HCEC 1CT (cell line): ENCODE results near the gene ZNF213.
"Not testable (repeated sequence)": the region's sequence is repeated elsewhere in the genome, so short reads cannot be mapped to it uniquely, and the experiment has no call there.

Experiments
- DNase-seq: peaks from one replicate; pipeline ENCODE4 v3.0.0-alpha.2; 2017

Gene ZNF213

DNA sequence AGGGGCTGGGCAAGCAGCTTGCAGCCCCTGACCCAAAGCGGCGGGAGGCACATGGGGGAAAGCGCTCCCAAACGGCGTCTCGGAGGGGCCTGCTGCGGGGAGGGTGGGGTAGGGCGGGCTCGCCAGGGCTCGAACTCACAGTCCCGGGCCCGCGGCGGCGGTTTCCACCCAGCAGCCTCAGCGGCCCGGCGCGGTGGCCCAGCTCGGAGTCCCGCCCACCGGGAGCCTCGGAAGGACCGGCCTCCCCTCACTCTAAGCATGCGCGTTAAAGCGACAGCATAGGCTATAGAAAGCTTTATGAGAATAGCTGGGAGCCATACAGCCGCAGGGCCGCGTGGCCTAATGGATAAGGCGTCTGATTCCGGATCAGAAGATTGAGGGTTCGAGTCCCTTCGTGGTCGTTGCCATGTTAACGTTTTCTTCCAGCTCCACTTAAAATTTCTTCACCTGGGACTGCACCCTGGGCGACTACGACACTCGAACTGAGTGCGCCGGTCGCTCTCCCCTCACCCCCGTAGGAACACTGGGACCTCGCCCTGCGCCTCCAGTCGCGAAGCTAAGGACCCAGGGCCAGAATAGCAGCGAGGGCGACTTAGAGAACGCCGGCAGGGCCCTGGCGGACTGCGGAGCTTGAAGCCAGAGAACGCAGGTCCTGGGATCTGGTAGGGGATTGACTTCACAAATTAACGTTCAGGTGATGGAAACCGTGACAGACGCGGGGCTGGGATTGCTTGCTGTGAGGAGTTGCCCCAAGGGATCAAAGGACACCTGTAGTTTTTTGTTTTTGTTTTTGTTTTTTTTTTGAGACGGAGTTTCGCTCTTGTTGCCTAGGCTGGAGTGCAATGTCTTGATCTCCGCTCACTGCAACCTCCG, 15.8 kb downstream of the ZNF213 start:
- DNase-seq = peak; percentile 91

- no peak for DNase-seq
Observed at GRCh38 chr16:3152027-3152276, 17.1 kb downstream of the ZNF213 start.

DNA sequence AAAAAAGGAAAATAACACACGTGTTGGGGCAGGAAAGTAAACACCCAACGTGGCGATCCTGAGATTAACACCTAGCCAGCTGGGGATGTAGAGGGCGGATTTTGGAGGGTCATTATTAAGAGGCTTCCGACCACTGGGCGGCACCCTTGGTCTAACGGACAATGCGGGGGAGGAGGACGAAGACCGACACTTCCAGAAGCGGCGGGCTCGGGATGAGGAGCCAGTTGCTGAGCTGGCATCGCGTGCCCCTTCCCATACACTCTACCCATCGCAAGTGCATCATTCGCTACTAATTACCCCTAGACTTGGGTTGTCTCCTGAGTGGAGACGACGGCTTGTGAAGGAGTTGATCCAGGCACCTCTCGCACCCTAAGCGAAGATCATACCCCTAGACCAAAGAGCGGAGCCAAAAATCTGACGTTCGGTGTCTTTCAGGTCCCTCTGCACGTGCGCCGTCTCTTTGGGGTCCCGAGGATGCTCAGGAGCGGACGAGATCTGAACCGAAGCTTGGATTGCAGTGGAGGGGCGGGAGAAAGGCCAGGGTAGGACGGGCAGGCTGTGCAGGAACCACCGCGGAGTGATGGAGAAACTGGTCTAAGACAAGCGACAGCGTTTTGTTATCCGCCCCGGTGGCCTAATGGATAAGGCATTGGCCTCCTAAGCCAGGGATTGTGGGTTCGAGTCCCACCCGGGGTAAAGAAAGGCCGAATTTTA, 17.6 kb downstream of the ZNF213 start:
- peak; percentile 83 for DNase-seq

DNA sequence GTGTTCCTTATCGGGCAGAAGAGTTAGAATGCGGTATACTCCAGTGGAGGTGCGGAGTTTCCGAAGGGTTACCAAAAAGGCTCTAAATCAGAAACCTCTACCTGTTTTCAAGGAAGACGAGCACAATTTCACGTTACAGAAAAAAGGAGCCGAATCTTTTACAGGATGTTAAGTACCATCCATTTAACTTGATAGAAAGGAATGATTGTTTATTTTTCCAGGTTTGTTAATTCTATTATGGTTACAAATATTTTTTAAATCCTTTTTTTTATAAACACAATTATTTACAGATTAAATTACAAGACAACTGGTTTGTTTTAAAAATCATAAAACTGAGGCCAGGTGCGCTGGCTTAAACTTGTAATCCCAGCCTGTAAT, 18.2 kb downstream of the ZNF213 start:
- DNase-seq = no peak

DNA sequence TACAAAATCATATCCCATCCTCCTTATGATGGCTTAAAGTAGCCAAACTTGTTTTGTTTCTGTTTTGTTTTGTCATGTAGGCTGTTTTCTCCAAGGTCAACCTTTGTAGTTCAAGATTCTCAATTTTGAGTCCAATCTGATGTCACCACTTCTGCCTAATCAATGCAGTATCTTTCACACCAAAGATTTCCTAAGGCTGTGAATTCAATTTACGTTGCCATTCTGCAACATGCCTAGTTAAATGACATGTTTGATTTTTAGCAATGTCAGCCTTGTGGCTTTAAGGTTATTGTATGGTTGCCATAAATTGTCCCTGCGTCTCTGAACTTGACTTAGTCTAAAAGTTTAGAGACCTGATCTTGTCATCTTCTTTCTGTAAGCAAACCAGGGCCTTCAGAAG, 20.4 kb downstream of the ZNF213 start:
- DNase-seq = no peak

- DNase-seq = no peak
Observed at GRCh38 chr16:3155972-3156371, 21.1 kb downstream of the ZNF213 start.

DNA sequence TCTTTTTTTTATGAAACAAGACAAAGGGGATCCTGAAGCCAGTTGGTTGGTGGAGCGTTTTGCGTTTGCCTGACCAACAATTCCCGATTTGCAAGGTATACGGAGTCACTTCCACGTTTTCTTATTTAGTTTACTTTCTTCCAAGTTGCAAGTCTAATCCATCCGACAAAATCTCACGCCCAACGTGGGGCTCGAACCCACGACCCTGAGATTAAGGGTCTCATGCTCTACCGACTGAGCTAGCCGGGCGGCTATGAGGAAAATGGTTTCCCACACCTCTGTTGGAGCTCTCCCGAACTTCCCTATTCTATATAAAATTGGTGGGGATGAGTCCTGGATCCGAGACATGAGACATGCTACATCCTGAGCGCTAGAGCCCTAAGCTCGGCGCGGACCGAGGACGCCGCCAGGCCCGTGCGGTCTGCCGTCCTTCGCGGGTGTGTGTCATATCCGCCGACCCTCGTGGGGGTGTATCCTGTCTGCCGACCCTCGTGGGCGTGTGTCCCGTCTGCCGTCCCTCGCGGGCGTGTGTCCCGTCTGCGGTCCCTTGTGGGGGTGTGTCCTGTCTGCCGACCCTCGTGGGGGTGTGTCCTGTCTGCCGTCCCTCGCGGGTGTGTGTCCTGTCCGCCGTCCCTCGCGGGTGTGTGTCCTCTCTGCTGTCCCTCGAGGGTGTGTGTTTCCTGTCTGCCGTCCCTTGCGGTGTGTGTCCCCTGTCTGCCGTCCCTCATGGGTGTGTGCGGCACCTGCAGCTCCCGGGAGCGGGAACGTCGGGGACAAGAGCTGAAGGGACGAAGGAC, 22.6 kb downstream of the ZNF213 start:
- peak; percentile 93 for DNase-seq

DNA sequence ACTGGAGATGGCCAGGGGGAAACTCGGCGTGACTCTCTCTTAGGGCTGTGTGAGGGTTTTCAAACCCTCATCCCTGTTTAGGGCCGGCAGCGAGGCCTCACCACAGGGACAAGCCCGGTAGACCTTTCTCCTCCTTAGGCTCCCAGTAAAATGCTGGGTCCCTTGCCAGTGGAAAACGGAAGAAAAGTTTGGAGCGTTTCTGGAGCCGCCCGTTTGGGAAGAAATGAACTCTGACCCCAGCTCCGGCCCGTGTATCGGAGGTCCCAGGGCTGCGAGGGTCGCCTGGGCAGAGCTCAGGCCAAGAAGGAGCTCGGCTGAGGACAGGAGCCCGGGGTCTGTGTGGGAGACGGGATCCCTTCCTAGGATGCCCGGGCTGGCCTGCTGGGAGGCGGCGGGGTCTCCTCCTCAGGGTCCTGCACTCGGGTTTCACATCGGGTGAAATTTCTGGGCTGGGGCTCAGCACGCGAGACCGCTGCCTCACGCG, 23.2 kb downstream of the ZNF213 start:
- DNase-seq = no peak

DNA sequence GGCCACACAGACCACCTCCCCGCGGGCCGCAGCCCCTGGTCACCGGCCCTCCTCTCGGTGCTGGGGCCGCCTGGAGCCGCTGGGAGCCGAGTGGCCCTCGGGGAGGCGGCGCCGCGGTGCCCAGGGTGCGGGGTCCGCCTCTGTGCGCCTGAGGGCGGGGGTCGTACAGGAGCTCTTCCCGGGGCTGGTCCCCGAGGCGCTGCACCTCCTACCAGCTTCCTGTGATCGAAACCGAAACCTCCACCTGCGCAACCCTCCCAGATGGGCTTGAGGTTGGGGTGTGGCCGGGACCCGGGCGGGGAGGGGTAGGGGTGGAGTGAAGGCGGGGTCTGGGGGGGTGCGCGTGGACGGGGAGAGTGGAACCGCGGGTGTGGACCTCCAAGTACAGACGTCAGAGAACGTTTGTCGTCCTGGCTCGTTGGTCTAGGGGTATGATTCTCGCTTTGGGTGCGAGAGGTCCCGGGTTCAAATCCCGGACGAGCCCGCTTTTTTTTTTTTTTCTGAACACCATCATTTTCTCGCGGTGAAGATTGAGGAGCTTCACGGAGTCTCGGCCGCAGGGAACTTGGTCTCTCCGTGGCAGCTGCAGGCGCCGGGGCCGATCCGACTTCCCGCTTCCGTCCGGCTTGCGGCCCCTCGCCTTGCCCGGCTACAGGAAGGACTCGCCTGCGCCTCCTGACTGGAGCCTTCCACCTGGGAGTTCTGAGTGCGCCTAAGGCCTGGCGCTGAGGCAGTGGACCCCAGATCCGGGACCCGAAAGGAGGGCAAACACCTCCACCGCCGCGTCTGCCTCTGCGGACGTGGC, 23.9 kb downstream of the ZNF213 start:
- peak; percentile 85 for DNase-seq

- no peak for DNase-seq
Observed at GRCh38 chr16:3161235-3162018, 26.6 kb downstream of the ZNF213 start.

DNA sequence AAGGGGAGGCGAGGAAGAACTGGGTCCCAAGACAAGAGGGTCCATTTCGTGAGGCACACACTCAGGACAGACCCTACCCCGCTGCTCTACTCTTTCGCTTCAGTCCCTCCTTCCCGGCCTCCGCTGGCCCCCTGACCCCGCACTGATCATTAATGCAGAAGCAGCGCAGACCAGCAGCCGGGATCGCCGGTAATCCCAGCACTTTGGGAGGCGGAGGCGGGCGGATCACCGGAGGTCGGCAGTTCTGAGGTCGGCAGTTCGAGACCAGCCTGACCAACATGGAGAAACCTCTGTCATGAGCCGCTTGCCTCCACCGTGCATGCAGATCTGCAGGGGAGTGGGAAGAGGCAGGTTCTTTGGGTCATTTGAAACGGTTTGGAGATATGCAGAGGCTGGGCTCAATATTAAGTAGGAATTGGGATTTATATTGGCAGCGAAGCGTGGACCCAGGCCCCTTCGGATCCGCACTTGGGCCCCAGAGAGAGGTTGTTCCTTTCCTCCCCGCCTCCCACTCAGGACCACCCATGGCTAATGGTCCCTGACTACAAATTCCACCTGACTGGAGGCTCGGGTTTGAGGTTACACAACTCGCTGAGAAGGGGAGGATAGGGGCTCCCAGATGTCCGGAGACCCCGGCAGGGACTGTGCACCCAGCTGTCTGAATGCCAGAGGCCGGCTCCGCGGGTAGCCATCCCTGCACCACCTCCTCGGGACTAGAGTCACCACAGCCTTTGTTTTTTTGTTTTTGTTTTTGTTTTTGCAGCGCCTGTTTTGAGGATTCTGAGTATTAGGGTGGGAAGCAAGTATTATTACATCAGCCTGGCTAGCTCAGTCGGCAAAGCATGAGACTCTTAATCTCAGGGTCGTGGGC, 29.5 kb downstream of the ZNF213 start:
- DNase-seq = no peak

DNA sequence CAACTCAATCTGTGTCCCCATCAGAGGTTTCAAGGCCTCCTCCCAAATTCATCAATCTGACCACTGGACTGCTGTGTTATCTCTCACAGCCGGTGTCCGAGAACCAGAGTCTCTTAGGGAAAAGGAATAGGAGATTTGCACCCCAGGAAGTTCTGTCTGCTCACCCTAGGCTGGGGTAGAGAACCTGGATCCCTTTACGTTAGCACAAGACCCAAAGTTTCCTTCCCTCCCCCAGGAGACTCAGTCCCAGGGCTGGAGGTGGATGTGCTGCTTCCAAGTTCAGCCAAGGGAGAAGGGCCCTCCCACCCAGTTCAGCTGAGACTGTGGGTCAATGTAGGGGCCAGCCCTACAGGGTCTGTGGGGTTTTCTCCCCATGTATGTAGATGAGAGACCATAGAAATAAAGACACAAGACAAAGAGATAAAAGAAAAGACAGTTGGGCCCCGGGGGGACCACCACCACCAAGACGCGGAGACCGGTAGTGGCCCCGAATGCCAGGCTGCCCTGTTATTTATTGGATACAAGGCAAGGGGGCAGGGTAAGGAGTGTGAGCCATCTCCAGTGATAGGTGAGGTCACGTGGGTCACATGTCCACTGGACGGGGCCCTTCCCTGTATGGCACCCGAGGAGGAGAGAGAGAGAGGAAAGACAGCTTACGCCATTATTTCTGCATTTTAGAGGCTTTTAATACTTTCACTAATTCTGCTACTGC, 30.4 kb downstream of the ZNF213 start:
- no peak for DNase-seq

- DNase-seq = no peak
Observed at GRCh38 chr16:3166505-3166886, 31.7 kb downstream of the ZNF213 start.

GRCh38 chr16:3168729-3169128, 33.9 kb downstream of the ZNF213 start:
- not testable (repeated sequence) for DNase-seq

DNA sequence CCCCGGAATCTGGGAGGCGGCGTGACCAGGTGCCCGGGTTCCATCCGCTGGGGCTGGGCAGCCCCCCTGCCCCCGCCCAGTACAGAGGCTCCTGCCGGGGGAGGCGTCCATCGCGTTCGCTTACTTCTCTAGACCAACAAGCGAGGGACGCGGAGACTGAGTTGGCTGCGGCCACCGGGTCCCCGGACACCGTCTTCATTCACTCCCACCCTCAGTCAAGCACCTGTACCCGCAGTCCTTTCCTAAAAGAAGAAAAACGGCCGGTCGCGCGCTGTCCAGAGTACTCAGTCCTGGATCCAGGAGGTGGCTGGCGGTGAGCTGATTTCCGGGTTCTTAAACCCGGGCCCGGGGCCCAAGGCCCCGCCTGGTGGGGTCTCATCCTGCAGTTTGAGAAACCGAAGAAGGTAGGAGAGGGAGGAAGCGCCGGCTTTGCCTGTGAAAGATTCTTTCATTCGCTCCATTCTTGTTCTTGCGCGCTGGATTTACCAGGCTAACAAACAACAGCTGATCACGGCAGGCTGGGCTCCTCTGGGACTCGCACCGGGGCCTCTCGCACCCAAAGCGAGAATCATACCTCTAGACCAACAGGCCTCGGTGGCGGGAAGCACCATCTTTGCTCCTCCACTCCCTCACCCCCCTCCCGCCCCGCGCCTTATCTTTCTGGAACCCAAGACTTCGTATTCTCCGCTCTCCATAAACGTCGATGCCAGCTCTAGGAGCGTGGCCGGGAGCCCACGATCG, 35.8 kb downstream of the ZNF213 start:
- no peak for DNase-seq

DNA sequence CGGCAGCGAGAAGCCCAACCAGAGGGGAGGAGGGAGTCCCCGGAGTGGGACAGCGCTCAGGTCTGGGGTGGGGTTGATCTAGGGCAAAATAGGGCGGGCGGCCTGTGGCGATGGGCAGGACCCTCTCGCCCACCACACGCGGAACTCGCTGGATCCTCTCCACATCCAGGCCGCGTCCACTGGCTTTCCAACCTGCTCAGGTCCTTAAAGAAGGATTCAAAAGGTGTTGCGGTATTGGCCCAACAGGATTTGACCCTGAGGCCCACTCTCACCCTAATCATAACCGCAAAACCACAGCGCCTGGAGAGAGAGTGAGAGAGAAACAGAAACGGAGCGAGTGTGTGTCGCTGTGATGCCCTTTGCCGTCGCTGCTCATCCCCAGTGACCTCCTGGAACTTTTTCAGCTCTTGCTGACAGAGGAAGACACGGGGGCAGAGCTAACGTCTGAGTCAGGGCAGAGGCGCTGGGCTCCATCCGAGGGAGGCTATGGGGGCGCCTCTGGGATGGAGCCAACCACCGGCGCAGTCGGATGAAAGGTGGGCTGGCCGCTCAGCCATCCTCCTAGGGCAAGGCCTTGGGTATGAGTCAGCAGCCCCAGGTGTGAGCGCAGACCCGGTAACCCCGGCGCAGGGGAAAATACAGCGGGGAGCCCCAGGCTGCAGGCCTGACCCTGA, 36.5 kb downstream of the ZNF213 start:
- no peak for DNase-seq

GRCh38 chr16:3171855-3172593, 37.2 kb downstream of the ZNF213 start:
- DNase-seq = peak; percentile 76
